ENCODE results near the gene USF2.
A peak's percentile ranks its signal among the peaks of the same experiment; 100 is the strongest.
"Not testable (repeated sequence)": the region's sequence is repeated elsewhere in the genome, so short reads cannot be mapped to it uniquely, and the experiment has no call there.

Gene USF2, protein sequence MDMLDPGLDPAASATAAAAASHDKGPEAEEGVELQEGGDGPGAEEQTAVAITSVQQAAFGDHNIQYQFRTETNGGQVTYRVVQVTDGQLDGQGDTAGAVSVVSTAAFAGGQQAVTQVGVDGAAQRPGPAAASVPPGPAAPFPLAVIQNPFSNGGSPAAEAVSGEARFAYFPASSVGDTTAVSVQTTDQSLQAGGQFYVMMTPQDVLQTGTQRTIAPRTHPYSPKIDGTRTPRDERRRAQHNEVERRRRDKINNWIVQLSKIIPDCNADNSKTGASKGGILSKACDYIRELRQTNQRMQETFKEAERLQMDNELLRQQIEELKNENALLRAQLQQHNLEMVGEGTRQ

DNA sequence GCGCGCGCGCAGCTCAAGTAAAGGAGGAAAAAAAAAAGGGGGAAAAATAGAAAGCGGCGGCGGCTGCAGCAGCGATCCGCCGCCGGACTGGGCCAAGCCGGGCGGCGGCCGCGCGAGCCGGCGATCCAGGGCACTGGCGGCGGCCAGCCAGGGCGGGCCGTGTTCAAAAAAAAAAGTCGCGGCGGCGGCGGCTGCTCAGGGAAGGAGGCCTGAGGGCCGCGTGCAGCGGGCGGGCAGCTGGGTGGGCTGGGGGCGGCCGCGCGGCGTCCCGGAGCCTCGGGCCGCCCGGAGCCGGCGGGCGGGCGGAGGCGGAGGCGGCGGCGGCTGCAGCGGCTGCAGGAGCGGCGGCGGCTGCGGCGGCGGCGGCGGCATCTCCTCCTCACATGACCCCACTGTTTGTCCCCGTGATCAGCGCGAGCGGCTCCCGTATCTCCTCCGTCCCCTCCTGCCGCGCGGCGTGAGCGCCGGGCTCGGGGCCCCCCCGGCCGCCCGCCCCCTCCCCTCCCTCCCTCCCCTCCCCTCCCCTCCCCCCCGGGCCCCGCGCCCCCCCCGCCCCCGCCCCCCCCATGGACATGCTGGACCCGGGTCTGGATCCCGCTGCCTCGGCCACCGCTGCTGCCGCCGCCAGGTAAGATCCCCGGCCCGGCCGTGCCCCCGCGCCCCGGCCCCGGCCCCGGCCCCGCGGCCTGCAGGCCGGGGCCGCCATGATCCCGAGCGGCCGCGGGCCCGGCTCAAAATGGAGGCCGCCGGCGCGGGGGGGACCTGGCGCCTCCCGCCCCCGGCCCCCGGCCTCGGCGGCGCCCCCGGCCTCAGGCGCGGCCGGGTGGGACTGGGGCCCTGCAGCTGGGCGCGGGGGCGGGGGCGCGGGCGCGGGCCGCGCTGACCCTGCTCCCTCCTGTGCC, at the start of gene USF2:
Gene USF2, plus strand, starts transcription at position 427 of the 902 bp plus-strand sequence. Its CDS starts 140 bp downstream, at position 567.
- H3K4me3 ChIP-seq (ENCODE audit: low read depth, low read length), result peak within 1 kb of the TSS; percentile 86
- TF ChIP-seq, protein P1, sequence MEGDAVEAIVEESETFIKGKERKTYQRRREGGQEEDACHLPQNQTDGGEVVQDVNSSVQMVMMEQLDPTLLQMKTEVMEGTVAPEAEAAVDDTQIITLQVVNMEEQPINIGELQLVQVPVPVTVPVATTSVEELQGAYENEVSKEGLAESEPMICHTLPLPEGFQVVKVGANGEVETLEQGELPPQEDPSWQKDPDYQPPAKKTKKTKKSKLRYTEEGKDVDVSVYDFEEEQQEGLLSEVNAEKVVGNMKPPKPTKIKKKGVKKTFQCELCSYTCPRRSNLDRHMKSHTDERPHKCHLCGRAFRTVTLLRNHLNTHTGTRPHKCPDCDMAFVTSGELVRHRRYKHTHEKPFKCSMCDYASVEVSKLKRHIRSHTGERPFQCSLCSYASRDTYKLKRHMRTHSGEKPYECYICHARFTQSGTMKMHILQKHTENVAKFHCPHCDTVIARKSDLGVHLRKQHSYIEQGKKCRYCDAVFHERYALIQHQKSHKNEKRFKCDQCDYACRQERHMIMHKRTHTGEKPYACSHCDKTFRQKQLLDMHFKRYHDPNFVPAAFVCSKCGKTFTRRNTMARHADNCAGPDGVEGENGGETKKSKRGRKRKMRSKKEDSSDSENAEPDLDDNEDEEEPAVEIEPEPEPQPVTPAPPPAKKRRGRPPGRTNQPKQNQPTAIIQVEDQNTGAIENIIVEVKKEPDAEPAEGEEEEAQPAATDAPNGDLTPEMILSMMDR (conservative IDR thresholded peaks at IDR 0.05; ENCODE audit: low read depth, low read length), result no peak
- peak; percentile 83 for DNase-seq (ENCODE audit: low read depth)

DNA sequence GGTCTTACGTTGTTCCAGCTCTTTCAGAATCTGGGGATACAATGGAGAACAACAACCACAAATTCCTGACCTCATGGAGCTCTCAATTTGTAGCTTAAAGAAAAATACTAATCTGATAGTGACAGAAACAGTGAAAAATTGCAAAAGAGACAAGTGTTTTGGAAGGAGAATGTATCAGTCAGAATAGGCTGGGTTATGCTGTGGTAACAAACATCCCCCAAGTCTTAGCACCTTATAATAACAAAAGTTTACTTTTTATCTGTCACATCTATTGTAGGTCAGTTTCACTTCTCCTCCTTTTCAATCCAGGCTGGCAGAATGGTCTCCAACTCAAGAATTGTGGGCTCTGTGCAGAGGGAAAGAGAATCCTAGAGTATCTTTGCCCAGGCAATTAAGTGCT, 49.8 kb upstream of the USF2 start:
- DNase-seq (ENCODE audit: low read depth), result no peak
- no peak overlapping the region for H3K4me3 ChIP-seq (ENCODE audit: low read depth, low read length)
- TF ChIP-seq, protein P1 (conservative IDR thresholded peaks at IDR 0.05; ENCODE audit: low read depth, low read length), result no peak

DNA sequence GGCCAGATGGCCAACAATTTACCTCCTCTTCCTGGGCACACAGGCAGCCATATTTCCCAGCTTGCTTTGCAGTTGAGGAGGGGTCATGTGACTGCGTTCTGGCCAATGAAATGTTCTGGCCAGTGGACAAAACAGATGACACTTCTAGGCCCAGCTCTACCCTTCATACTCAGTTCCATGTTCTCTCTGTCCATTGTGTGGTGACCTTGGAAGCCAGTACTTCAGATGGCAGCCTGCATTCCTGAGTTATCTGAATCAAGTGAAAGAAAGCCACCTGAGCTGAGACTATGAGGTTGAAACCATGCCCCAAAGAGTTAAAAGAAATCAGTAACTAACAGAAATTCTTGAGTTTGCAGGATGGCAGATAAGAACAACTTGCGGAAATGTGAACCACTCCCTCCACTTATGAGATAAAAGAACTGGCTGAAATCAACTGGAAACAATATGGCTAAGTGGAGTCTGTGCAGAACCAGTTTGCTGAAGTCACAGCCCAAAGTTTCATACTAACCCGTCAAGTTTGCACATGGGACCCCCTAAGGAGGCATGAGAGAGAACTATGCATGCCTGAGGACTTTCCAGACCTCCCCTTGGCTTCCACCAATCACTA, 48.3 kb upstream of the USF2 start:
- TF ChIP-seq, protein P1 (conservative IDR thresholded peaks at IDR 0.05; ENCODE audit: low read depth, low read length), result no peak

DNA sequence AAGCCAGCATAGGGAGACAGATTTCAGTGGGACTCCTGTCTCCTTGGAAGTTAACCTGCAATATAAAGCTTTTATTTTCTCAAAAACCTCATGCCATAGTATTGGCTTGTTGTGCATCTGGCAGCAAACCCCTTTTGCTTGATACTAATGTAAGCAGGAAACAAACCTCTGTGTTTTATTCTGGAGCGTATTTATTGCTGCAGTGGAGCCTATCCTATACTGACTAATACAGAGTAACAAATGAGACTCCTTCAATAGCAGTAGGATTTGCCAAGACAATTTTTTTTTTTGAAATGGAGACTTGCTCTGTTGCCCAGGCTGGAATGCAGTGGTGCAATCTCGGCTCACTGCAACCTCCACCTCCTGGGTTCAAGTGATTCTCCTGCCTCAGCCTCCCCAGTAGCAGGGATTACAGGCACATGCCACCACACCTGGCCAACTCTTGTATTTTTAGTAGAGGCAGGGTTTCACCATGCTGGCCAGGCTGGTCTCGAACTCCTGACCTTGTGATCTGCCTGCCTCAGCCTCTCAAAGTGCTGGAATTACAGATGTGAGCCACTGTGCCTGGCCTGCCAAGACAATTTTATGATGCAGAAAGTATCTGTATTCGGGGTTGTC, 47.7 kb upstream of the USF2 start:
- not testable (repeated sequence) for DNase-seq (ENCODE audit: low read depth); H3K4me3 ChIP-seq (ENCODE audit: low read depth, low read length)

More for the DNA sequence above, 48.3 kb upstream of the USF2 start:
- no peak for DNase-seq (ENCODE audit: low read depth)
- no peak overlapping the region for H3K4me3 ChIP-seq (ENCODE audit: low read depth, low read length)

DNA sequence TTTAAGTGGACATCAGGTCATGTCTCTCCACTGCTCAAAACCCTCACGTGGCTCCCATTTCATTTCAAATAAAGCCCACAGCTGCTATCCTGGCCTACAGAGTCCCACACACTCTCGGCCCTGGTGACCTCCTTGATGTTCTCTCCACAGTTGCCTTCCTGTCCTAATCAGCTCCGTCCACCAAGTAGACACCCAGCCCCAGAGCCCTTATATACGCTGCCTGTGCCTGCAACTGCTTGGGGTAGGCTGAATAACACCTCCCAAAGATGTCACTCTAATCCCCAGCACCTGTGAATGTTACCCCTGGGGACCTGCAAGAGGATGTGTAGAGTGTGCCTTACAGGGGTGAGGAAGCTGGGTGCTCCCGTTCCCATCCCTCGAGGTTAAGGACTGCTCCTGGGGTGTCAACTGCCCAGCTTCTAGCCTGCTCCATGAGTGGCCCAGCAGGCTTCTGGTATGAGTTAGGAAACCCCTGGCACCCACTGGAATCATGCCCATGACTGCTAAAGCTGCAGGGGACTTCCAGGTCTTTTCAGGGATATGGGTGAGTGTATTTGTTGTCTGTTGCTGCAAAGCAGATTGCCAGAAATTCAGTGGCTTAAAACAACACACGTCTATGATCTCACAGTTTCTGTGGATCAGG, 46.3 kb upstream of the USF2 start:
- no peak overlapping the region for H3K4me3 ChIP-seq (ENCODE audit: low read depth, low read length)
- TF ChIP-seq, protein P1 (conservative IDR thresholded peaks at IDR 0.05; ENCODE audit: low read depth, low read length), result no peak
- DNase-seq (ENCODE audit: low read depth), result no peak

DNA sequence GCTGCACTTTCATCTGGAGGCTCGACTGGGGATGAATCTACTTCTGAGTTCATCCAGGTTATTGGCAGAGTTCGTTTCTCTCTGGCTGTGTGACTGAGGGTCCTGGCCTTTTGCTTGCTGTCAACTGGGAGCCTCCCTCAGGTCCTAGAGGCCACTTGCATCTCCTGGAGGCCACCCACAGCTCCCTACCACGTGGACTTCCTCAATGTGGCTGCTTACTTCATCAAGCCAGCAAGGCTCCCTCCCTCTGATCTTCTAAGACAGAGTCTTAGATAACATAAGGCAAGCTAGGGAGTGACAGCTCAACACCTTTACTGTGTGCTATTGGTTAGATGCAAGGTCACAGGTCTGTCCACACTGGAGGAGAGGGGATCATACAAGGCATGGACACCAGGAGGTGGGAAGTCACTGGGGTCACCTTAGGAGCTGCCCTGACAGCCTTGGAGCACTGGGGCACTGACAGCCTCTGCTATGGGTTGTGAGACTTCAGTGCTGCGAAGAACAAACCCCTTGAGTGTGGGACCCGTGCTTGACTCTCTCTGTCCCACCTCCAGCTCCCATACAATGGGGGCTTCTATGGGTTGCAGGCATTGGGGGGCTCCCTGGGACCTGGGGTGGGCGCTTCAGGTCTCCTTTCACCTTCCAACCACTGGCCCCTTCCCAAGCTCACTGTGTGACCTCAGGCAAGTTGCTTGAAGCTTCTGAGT, 45.5 kb upstream of the USF2 start:
- DNase-seq (ENCODE audit: low read depth), result no peak
- no peak overlapping the region for H3K4me3 ChIP-seq (ENCODE audit: low read depth, low read length)
- TF ChIP-seq, protein P1 (conservative IDR thresholded peaks at IDR 0.05; ENCODE audit: low read depth, low read length), result no peak

Measured in choroid plexus epithelial cell (primary cell).